B cell (primary cell): Measurements from ENCODE around the gene FBXL13. TPM values are rescaled to one million over a fixed set of nuclear protein-coding genes. Genes with fewer than 3 reads are reported as not detected.

Experiments used
- ATAC-seq: fragments of 200-7000 bp; cut with Tn5 transposase; one replicate; pipeline ENCODE4 v1.10.0; 2021; ENCODE audit warnings: low read depth, mild to moderate bottlenecking, moderate number of reproducible peaks, moderate library complexity
- CTCF ChIA-PET: fragments of 350-600 bp; sonication (Branson Sonifier 250); formaldehyde crosslinking; loops from one replicate; lab custom pipeline; 2021; ENCODE audit warnings: antibody characterized with exemption, inconsistent platforms; lab: Charles Lee
- POLR2A ChIA-PET: fragments of 350-600 bp; sonication (Branson Sonifier 250); formaldehyde crosslinking; loops from one replicate; lab custom pipeline; 2021; ENCODE audit warnings: antibody characterized with exemption; lab: Charles Lee
- DNase-seq: peaks from one replicate; pipeline ENCODE4 v3.0.0; 2013
- H2AFZ ChIP-seq: 2 replicates; pipeline ENCODE4 v1.6.1; 2012; ENCODE audit warnings: mild to moderate bottlenecking, low read depth, low read length; ENCODE audit not compliant: insufficient read depth, poor library complexity, severe bottlenecking
- H3K27ac ChIP-seq, 2 donors: 1 replicate in 1 of 2; 2 replicates in 1 of 2; pipeline ENCODE4 v1.5.1; 2012 to 2013; ENCODE audit warnings: low read length in 2 of 2, mild to moderate bottlenecking in 2 of 2, moderate library complexity in 1 of 2
- H3K27me3 ChIP-seq, 4 experiments: fragments of 200-600 bp in 1 of 4; sonication (generic) in 1 of 4; replicated peaks in 1 of 4; 1 replicate in 2 of 4; 2 replicates in 2 of 4; pipeline versions ENCODE4 v1.6.1 to v1.7.0; 2013 to 2016; ENCODE audit warnings: low read length in 3 of 4, mild to moderate bottlenecking in 2 of 4, mixed read lengths in 1 of 4, moderate library complexity in 1 of 4; ENCODE audit not compliant: insufficient read depth in 4 of 4, control insufficient read depth in 3 of 4; ENCODE audit errors: control extremely low read depth in 1 of 4
- H3K36me3 ChIP-seq, 2 experiments: replicated peaks in 1 of 2; 1 replicate in 1 of 2; 2 replicates in 1 of 2; pipeline versions ENCODE4 v1.6.1 to v1.7.1; 2013; ENCODE audit warnings: low read length in 1 of 2; ENCODE audit not compliant: insufficient read depth in 2 of 2, control insufficient read depth in 1 of 2; ENCODE audit errors: control extremely low read depth in 1 of 2, extremely low read depth in 1 of 2
- H3K4me1 ChIP-seq, 2 donors: fragments of 200-600 bp in 1 of 2; sonication (generic) in 1 of 2; 1 replicate in 1 of 2; 2 replicates in 1 of 2; pipeline versions ENCODE4 v1.5.1 to v1.6.1; 2013 to 2017; ENCODE audit warnings: low read length in 2 of 2; ENCODE audit not compliant: control insufficient read depth in 2 of 2, insufficient read depth in 2 of 2
- H3K4me2 ChIP-seq: replicated peaks from 2 replicates; pipeline ENCODE3; 2012; ENCODE audit warnings: mild to moderate bottlenecking, low read depth, low read length; ENCODE audit not compliant: poor library complexity, severe bottlenecking
- H3K4me3 ChIP-seq, 5 experiments: fragments of 200-600 bp in 1 of 5; sonication (generic) in 1 of 5; 1 replicate in 3 of 5; 2 replicates in 2 of 5; pipeline versions ENCODE4 v1.5.1 to v1.7.0; 2011 to 2016; ENCODE audit warnings: low read length in 4 of 5, mild to moderate bottlenecking in 4 of 5, low read depth in 2 of 5, control low read depth in 1 of 5, moderate library complexity in 1 of 5; ENCODE audit not compliant: insufficient read depth in 1 of 5; ENCODE audit errors: control extremely low read depth in 1 of 5, extremely low read depth in 1 of 5
- H3K79me2 ChIP-seq: fragments of 200-600 bp; sonication (generic); one replicate; pipeline ENCODE4 v1.6.0; 2016; ENCODE audit warnings: low read length; ENCODE audit not compliant: control insufficient read depth, insufficient read depth
- H3K9ac ChIP-seq: fragments of 200-600 bp; sonication (generic); 2 replicates; pipeline ENCODE4 v1.6.1; 2017; ENCODE audit warnings: mild to moderate bottlenecking, low read length, moderate library complexity
- H3K9me3 ChIP-seq, 3 donors: one replicate each; pipeline versions ENCODE4 v1.6.1 to v1.7.1; 2013; ENCODE audit warnings: low read length in 2 of 3; ENCODE audit not compliant: control insufficient read depth in 2 of 3, insufficient read depth in 1 of 3; ENCODE audit errors: control extremely low read depth in 1 of 3
- H4K20me1 ChIP-seq: 2 replicates; pipeline ENCODE4 v1.6.0; 2012; ENCODE audit warnings: mild to moderate bottlenecking, low read length; ENCODE audit not compliant: insufficient read depth, control insufficient read depth, poor library complexity, severe bottlenecking
- H3K27ac Mint-ChIP-seq: one replicate; pipeline ENCODE4 v1.8.0; 2021; ENCODE audit warnings: mixed read lengths
- H3K27me3 Mint-ChIP-seq: one replicate; pipeline ENCODE4 v1.8.0; 2021; ENCODE audit warnings: mixed read lengths
- H3K4me1 Mint-ChIP-seq: one replicate; pipeline ENCODE4 v1.8.0; 2021; ENCODE audit warnings: mixed read lengths
- H3K4me3 Mint-ChIP-seq: one replicate; pipeline ENCODE4 v1.8.0; 2021; ENCODE audit warnings: mixed read lengths
- H3K9me3 Mint-ChIP-seq: one replicate; pipeline ENCODE4 v1.8.0; 2022; ENCODE audit warnings: mixed read lengths; ENCODE audit not compliant: insufficient read depth
- EZH2 ChIP-seq: IDR thresholded peaks from 2 replicates; pipeline ENCODE4 v1.6.1; 2012; ENCODE audit warnings: borderline replicate concordance, low read depth, mild to moderate bottlenecking, moderate library complexity, low read length; ENCODE audit not compliant: insufficient read depth, poor library complexity, severe bottlenecking
- WGBS: methylation state at CpG from one replicate; pipeline ENCODE4 v1.1.5; 2013; ENCODE audit warnings: missing lambda C conversion rate; ENCODE audit not compliant: insufficient coverage; 5-methylcytosine and 5-hydroxymethylcytosine counted together
- intact Hi-C: fragments of 100-400 bp; cut with micrococcal nuclease; formaldehyde crosslinking; loops from one replicate; pipeline ENCODE4 v1.10.0; 2022
- polyA plus RNA-seq: library from polyadenylated mRNA; depleted of rRNA; stranded (reverse); fragments of >200 nt; gene quantifications from 2 replicates; pipeline ENCODE4 v1.2.3, GENCODE V29; 2012
- total RNA-seq, 2 donors: library from RNA; stranded (reverse); fragments of 120-200 nt in 1 of 2; gene quantifications; 1 replicate in 1 of 2; 2 replicates in 1 of 2; pipeline versions ENCODE4 v1.2.3 to v1.2.4, GENCODE V29; 2013 to 2022
- TF ChIP-seq, protein P1 (sequence below): fragments of 200-600 bp; IDR thresholded peaks from one replicate; pipeline ENCODE4 v1.8.0; 2022; ENCODE audit warnings: antibody characterized with exemption, mild to moderate bottlenecking

FBXL13 gene
- total and polyA plus RNA-seq, 2 donors (not counting 1 experiment from before 2014, with no cell fraction given) = 0.22 to 4.0 TPM

DNA sequence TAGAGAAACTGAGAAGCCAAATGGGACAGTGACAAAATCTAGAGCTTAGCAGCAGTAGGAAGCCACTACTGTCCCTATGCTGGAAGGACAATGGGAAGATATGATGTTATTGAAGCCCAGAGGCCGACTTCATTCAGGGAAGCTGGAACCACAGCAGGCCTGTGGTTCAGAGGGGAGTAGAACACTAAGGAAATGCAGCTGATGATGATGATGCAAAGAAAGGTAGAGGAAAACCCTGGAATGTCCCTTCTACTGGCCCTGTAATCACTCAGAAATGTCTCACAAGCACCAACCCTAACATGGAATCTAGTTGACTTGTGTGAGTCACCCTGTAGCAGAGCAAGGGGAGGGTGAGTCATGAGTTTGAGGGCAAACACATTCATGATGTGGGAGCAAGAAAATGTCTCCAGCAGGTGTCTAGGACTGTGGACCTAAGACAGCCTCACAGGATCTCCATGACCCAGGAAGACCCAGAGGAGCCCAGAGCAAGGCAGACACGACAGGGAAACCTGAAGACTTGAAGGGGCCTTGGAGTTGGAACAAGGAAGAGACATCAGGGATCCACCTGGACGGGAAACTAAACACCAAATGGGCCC lies 198.8 kb downstream of the FBXL13 start:
- intact Hi-C loops = no loop called here
- H3K27me3 ChIP-seq = no peaks in the 10 kb centered on the region
- TF ChIP-seq EZH2 = no peak
- TF ChIP-seq, protein P1, sequence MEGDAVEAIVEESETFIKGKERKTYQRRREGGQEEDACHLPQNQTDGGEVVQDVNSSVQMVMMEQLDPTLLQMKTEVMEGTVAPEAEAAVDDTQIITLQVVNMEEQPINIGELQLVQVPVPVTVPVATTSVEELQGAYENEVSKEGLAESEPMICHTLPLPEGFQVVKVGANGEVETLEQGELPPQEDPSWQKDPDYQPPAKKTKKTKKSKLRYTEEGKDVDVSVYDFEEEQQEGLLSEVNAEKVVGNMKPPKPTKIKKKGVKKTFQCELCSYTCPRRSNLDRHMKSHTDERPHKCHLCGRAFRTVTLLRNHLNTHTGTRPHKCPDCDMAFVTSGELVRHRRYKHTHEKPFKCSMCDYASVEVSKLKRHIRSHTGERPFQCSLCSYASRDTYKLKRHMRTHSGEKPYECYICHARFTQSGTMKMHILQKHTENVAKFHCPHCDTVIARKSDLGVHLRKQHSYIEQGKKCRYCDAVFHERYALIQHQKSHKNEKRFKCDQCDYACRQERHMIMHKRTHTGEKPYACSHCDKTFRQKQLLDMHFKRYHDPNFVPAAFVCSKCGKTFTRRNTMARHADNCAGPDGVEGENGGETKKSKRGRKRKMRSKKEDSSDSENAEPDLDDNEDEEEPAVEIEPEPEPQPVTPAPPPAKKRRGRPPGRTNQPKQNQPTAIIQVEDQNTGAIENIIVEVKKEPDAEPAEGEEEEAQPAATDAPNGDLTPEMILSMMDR = no peak
- no peaks in the 10 kb centered on the region for H3K9me3 Mint-ChIP-seq
- H3K27ac Mint-ChIP-seq = no peak overlapping the region
- H3K9ac ChIP-seq = no peak overlapping the region
- no peak overlapping the region for H3K4me2 ChIP-seq
- H3K36me3 ChIP-seq = no peaks in the 10 kb centered on the region
- no peaks in the 10 kb centered on the region for H3K4me1 ChIP-seq
- CTCF ChIA-PET = no interaction called here
- ATAC-seq = no peak
- H3K4me3 ChIP-seq = no peak overlapping the region
- no peaks in the 10 kb centered on the region for H3K27me3 Mint-ChIP-seq
- DNase-seq = no peak
- no peak overlapping the region for H3K27ac ChIP-seq
- no peaks in the 10 kb centered on the region for H3K9me3 ChIP-seq
- no peaks in the 10 kb centered on the region for H3K4me1 Mint-ChIP-seq
- H3K79me2 ChIP-seq = no peaks in the 10 kb centered on the region
- no peaks in the 10 kb centered on the region for H4K20me1 ChIP-seq
- no peak overlapping the region for H3K4me3 Mint-ChIP-seq
- 91% methylated on average over 3 of the region's 3 CpGs for WGBS
- POLR2A ChIA-PET = no interaction called here
- H2AFZ ChIP-seq = no peak overlapping the region

DNA sequence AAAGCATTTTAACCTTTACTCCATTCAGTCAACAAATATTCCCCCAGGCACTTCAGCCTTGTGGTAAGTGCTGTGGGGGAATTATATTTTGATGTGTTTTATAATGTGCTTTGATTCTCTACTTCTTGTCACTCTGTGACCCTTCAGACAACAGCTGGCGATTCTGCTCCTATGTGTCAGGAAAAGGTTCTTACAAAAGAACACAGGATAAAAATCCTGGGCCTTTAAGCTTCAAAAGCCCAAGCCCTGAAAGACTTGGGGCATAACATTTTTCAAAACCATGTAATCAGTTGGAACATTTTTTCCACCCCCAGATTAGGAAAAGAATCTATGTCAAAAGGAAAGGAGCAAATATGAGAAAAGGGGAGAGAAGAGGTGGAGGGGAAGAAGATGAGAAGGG lies 199.6 kb downstream of the FBXL13 start:
- TF ChIP-seq, protein P1 = no peak
- TF ChIP-seq EZH2 = no peak
- WGBS = no CpG with 5 or more reads among the region's 1 CpG
- Histone ChIP-seq H3K27ac (no peak overlapping the region), H3K4me1 (no peaks in the 10 kb centered on the region), H4K20me1 (no peaks in the 10 kb centered on the region), H3K79me2 (no peaks in the 10 kb centered on the region), H3K27me3 (no peaks in the 10 kb centered on the region), H3K4me2 (no peak overlapping the region), H2AFZ (no peak overlapping the region), H3K36me3 (no peaks in the 10 kb centered on the region), H3K4me3 (no peak overlapping the region), H3K9ac (no peak overlapping the region), H3K9me3 (no peaks in the 10 kb centered on the region)
- Mint-ChIP-seq H3K4me1 (no peaks in the 10 kb centered on the region), H3K27ac (no peak overlapping the region), H3K9me3 (no peaks in the 10 kb centered on the region), H3K27me3 (no peaks in the 10 kb centered on the region), H3K4me3 (no peak overlapping the region)
- ChIA-PET CTCF (no interaction called here), POLR2A (no interaction called here)
- intact Hi-C loops = no loop called here
- no peak for DNase-seq
- no peak for ATAC-seq
